Brain microvascular endothelial cell (primary cell): ENCODE results near the gene STAT2.
"Not testable (repeated sequence)": the region's sequence is repeated elsewhere in the genome, so short reads cannot be mapped to it uniquely, and the experiment has no call there.

Experiments
- DNase-seq: peaks from one replicate; pipeline ENCODE4 v3.0.0-alpha.2; 2020
- H3K27ac ChIP-seq: fragments of 250-450 bp; sonication (Bioruptor Pico); 2 replicates; pipeline ENCODE4 v1.5.1; 2020; ENCODE audit warnings: mild to moderate bottlenecking, moderate library complexity
- H3K27me3 ChIP-seq: fragments of 250-450 bp; sonication (Bioruptor Pico); replicated peaks from 2 replicates; pipeline ENCODE4 v1.5.1; 2020; ENCODE audit warnings: mild to moderate bottlenecking
- H3K36me3 ChIP-seq: fragments of 250-450 bp; sonication (Bioruptor Pico); replicated peaks from 2 replicates; pipeline ENCODE4 v1.5.1; 2020; ENCODE audit warnings: mild to moderate bottlenecking
- H3K4me3 ChIP-seq: 2 replicates; pipeline ENCODE4 v1.5.1; 2011; ENCODE audit warnings: low read depth, mild to moderate bottlenecking, control low read depth, low read length, moderate library complexity
- CTCF ChIP-seq: IDR thresholded peaks from 2 replicates; pipeline ENCODE4 v1.5.1; 2011; ENCODE audit warnings: low read depth, mild to moderate bottlenecking, moderate library complexity, low read length, control low read depth, inconsistent platforms; ENCODE audit errors: missing control alignments
- in situ Hi-C: cut with HindIII; loops from 2 replicates; pipeline ENCODE4 v1.10.0; 2017; ENCODE audit warnings: low sequenced_read_pairs, low pct_ligation_motif_present

STAT2 gene

GRCh38 chr12:56326126-56326525, 33.8 kb downstream of the STAT2 start:
- no peak overlapping the region for H3K4me3 ChIP-seq
- no peak for TF ChIP-seq CTCF
- no peak overlapping the region for H3K27ac ChIP-seq
- H3K27me3 ChIP-seq, result no peaks in the 10 kb centered on the region
- in situ Hi-C loops, result no loop called here
- no peaks in the 10 kb centered on the region for H3K36me3 ChIP-seq
- DNase-seq, result no peak

GRCh38 chr12:56324206-56324605, 35.7 kb downstream of the STAT2 start:
- no peaks in the 10 kb centered on the region for H3K36me3 ChIP-seq

GRCh38 chr12:56321610-56322009, 38.3 kb downstream of the STAT2 start:
- H3K4me3 ChIP-seq, H3K36me3 ChIP-seq, in situ Hi-C loops, H3K27me3 ChIP-seq, H3K27ac ChIP-seq, DNase-seq: not testable (repeated sequence)

More at GRCh38 chr12:56324206-56324605, 35.7 kb downstream of the STAT2 start:
- Histone ChIP-seq H3K27ac (no peak overlapping the region), H3K27me3 (no peaks in the 10 kb centered on the region), H3K4me3 (no peak overlapping the region)
- TF ChIP-seq CTCF, result no peak
- in situ Hi-C loops, result no loop called here
- no peak for DNase-seq

GRCh38 chr12:56321027-56321426, 38.9 kb downstream of the STAT2 start:
- in situ Hi-C loops, result no loop called here
- no peak for TF ChIP-seq CTCF
- no peak overlapping the region for H3K27ac ChIP-seq
- H3K27me3 ChIP-seq, result no peaks in the 10 kb centered on the region
- no peaks in the 10 kb centered on the region for H3K36me3 ChIP-seq
- DNase-seq, result no peak
- H3K4me3 ChIP-seq, result no peak overlapping the region

GRCh38 chr12:56317675-56318074, 42.2 kb downstream of the STAT2 start:
- TF ChIP-seq CTCF, result no peak
- in situ Hi-C loops, result no loop called here
- Histone ChIP-seq H3K36me3 (peaks cover 4% of the 10 kb centered on the region), H3K4me3 (no peak overlapping the region), H3K27me3 (no peaks in the 10 kb centered on the region), H3K27ac (no peak overlapping the region)
- no peak for DNase-seq

- TF ChIP-seq CTCF, result peak; percentile 22
- Histone ChIP-seq H3K36me3 (peaks cover 15% of the 10 kb centered on the region), H3K27ac (peak within 1 kb of the TSS; percentile 91), H3K4me3 (peak within 1 kb of the TSS; percentile 95), H3K27me3 (no peaks in the 10 kb centered on the region)
- DNase-seq, result peak; percentile 98
- in situ Hi-C loops, result no loop called here
Observed at GRCh38 chr12:56315622-56316473, 44.1 kb downstream of the STAT2 start, which contains the start of gene CNPY2. CNPY2 (minus strand) TSS chr12:56315988; CDS start chr12:56315217, 771 bp downstream.
